Osteoblast (primary cell): Measurements from ENCODE around the gene ACAP2. TPM values are rescaled to one million over a fixed set of nuclear protein-coding genes. Genes with fewer than 3 reads are reported as not detected.

Experiments
- DNase-seq: peaks from one replicate; pipeline ENCODE4 v3.0.0; 2011; ENCODE audit warnings: low spot score, mixed read lengths; ENCODE audit not compliant: insufficient read length; ENCODE audit errors: missing footprints
- H2AFZ ChIP-seq: 2 replicates; pipeline ENCODE4 v1.6.0; 2011; ENCODE audit warnings: mild to moderate bottlenecking, low read length
- H3K27ac ChIP-seq: 2 replicates; pipeline ENCODE4 v1.5.1; 2011; ENCODE audit warnings: mild to moderate bottlenecking, low read depth, low read length, moderate library complexity
- H3K27me3 ChIP-seq: 2 replicates; pipeline ENCODE4 v1.6.0; 2012; ENCODE audit warnings: mild to moderate bottlenecking, control low read depth, inconsistent platforms, low read length, moderate library complexity; ENCODE audit not compliant: insufficient read depth
- H3K36me3 ChIP-seq: 2 replicates; pipeline ENCODE4 v1.5.1; 2011; ENCODE audit warnings: mild to moderate bottlenecking, low read length, control low read depth, moderate library complexity; ENCODE audit not compliant: insufficient read depth
- H3K4me1 ChIP-seq: 2 replicates; pipeline ENCODE4 v1.5.1; 2011; ENCODE audit warnings: mild to moderate bottlenecking, low read length, control low read depth, moderate library complexity; ENCODE audit not compliant: insufficient read depth
- H3K4me2 ChIP-seq: 2 replicates; pipeline ENCODE4 v1.6.0; 2011; ENCODE audit warnings: mild to moderate bottlenecking, low read length; ENCODE audit not compliant: insufficient read depth
- H3K4me3 ChIP-seq: fragments of 200-600 bp; sonication (generic); 3 replicates; pipeline ENCODE4 v1.5.1; 2012; ENCODE audit warnings: mild to moderate bottlenecking, low read length, inconsistent platforms; ENCODE audit not compliant: insufficient read depth
- H3K79me2 ChIP-seq: 2 replicates; pipeline ENCODE4 v1.6.0; 2012; ENCODE audit warnings: mild to moderate bottlenecking, low read length, control low read depth, inconsistent platforms; ENCODE audit not compliant: insufficient read depth
- H3K9me3 ChIP-seq: 2 replicates; pipeline ENCODE4 v1.5.1; 2011; ENCODE audit warnings: low read depth, low read length, control low read depth
- H4K20me1 ChIP-seq: 2 replicates; pipeline ENCODE4 v1.6.0; 2012; ENCODE audit warnings: mild to moderate bottlenecking, low read length, control low read depth; ENCODE audit not compliant: insufficient read depth
- total RNA-seq: library from RNA; depleted of rRNA; stranded (reverse); fragments of >200 nt; gene quantifications from 2 replicates; pipeline ENCODE4 v1.2.3, GENCODE V29; 2012
- TF ChIP-seq, protein P1 (sequence below): IDR thresholded peaks from 2 replicates; pipeline ENCODE4 v1.5.1; 2011; ENCODE audit warnings: mild to moderate bottlenecking, low read depth, low read length, moderate library complexity; ENCODE audit errors: extremely low read depth

The ACAP2 gene
- total RNA-seq, 1 donor = 121 TPM

DNA sequence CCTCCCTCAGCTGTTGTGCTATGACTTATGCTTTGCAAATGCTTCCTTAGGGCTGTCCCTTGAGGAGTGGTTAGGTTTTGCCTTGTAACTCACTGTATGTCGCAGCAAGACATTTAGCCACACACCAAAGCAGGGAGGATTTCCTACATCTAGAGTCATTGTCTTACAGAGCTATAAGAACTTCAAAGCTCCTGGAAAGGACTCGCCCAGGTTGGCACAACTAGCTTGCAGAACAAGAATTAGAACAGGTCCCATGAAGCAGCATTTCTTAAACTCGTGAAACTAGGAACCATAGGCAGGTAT is 19.4 kb upstream of the ACAP2 start:
- DNase-seq = peak; percentile 62
- no peaks in the 10 kb centered on the region for H3K4me1 ChIP-seq
- TF ChIP-seq, protein P1, sequence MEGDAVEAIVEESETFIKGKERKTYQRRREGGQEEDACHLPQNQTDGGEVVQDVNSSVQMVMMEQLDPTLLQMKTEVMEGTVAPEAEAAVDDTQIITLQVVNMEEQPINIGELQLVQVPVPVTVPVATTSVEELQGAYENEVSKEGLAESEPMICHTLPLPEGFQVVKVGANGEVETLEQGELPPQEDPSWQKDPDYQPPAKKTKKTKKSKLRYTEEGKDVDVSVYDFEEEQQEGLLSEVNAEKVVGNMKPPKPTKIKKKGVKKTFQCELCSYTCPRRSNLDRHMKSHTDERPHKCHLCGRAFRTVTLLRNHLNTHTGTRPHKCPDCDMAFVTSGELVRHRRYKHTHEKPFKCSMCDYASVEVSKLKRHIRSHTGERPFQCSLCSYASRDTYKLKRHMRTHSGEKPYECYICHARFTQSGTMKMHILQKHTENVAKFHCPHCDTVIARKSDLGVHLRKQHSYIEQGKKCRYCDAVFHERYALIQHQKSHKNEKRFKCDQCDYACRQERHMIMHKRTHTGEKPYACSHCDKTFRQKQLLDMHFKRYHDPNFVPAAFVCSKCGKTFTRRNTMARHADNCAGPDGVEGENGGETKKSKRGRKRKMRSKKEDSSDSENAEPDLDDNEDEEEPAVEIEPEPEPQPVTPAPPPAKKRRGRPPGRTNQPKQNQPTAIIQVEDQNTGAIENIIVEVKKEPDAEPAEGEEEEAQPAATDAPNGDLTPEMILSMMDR = no peak
- no peaks in the 10 kb centered on the region for H3K27me3 ChIP-seq
- peak overlapping the region; percentile 10 for H2AFZ ChIP-seq
- H3K9me3 ChIP-seq = no peaks in the 10 kb centered on the region
- H4K20me1 ChIP-seq = no peaks in the 10 kb centered on the region
- no peak overlapping the region for H3K27ac ChIP-seq
- no peaks in the 10 kb centered on the region for H3K79me2 ChIP-seq
- no peak overlapping the region for H3K4me3 ChIP-seq
- H3K36me3 ChIP-seq = no peaks in the 10 kb centered on the region
- no peak overlapping the region for H3K4me2 ChIP-seq

DNA sequence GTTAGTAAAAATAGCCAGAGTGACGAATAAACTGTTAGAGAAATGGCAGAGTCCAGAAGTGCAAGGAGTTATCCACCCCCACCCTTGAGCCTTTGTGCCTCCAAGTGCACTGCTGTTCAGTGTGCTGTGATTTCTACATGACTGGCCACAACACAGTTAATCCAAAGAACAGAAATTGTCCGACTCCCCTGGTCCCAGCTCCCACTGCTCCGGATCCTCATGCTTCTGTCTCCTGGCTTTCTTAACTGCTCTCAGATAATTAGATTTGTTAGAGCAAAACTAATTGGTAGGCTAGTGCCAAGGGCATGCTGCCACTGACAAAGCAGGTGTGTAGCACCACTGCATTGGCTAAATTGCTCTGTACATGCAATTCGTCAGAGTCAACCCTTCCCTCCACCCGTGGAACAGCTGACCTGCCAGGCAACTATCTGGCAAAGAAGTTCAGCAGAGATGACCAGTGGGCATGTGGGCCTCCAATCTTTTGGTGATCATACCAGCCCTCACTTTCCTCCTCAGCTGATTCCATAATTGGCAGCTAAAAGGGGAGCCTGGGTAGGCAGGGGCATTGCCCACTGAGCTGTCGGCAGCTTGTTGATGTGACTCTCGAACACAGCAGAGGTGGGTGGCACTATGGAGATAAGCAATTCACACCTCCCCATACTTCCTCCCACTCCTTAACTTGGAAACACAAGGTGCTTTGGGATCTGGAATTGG is 18.9 kb upstream of the ACAP2 start:
- Histone ChIP-seq H3K4me3 (no peak overlapping the region), H4K20me1 (no peaks in the 10 kb centered on the region), H2AFZ (peak overlapping the region; percentile 10), H3K4me2 (no peak overlapping the region), H3K27ac (no peak overlapping the region), H3K36me3 (no peaks in the 10 kb centered on the region), H3K4me1 (no peaks in the 10 kb centered on the region), H3K27me3 (no peaks in the 10 kb centered on the region), H3K9me3 (no peaks in the 10 kb centered on the region), H3K79me2 (no peaks in the 10 kb centered on the region)
- TF ChIP-seq, protein P1 = no peak
- DNase-seq = no peak

DNA sequence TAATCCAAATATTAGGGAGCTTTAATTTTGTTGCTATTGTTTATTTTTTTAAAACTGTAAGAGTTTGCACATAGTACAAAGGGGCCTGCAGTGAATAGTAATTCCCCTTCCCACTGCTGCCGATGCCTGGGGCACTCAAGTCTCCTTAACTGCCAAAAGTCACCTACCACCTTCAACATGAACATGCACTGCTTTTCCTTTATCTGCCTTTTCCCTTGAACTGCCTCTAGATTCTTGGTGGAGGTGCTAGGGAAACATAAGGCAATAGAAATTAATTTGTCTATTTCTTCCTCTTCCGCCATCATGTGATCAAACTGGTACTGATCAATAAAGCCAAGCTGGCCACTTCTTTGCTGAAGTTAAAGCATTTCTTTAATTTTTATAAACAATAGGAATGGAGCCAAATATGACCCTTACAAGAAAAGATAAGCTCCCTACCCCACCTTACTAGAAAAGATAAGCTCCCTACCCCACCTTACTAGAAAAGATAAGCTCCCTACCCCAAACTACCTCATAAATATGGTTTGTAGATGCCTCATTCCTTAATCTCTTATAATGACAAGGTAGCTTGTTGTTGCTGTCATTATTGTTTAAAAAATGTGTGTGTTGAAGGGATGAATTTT is 17.4 kb upstream of the ACAP2 start:
- no peaks in the 10 kb centered on the region for H3K36me3 ChIP-seq
- TF ChIP-seq, protein P1 = no peak
- H3K9me3 ChIP-seq = no peaks in the 10 kb centered on the region

DNA sequence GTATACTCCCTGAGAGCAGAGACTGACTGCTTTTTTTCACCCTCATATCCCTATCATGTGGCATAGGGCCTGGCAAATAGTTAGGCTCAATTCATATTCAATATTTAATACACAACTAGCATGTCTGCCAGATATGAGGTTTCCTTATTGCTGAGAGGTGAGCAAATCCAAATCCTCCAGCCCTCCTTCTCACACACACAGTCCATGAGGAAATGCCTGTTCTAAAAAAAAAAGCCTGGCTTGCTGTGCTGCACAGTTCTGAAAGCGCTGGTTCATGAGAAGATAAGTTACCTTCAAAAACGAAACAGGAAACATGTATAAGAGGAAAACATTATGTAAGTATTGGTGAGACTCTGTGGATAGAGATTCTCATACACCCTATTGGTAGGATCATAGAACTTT is 15.5 kb upstream of the ACAP2 start:
- Histone ChIP-seq H3K27ac (no peak overlapping the region), H4K20me1 (no peaks in the 10 kb centered on the region), H3K79me2 (no peaks in the 10 kb centered on the region), H2AFZ (peak overlapping the region; percentile 70), H3K4me1 (no peaks in the 10 kb centered on the region), H3K4me2 (no peak overlapping the region), H3K27me3 (peaks cover under 1% of the 10 kb centered on the region), H3K36me3 (no peaks in the 10 kb centered on the region), H3K9me3 (no peaks in the 10 kb centered on the region), H3K4me3 (no peak overlapping the region)
- TF ChIP-seq, protein P1 = no peak
- DNase-seq = peak; percentile 64

More for the DNA sequence above, 17.4 kb upstream of the ACAP2 start:
- no peak overlapping the region for H3K4me2 ChIP-seq
- no peak overlapping the region for H3K27ac ChIP-seq
- DNase-seq = peak; percentile 25
- H3K79me2 ChIP-seq = no peaks in the 10 kb centered on the region
- no peaks in the 10 kb centered on the region for H3K27me3 ChIP-seq
- no peak overlapping the region for H3K4me3 ChIP-seq
- no peaks in the 10 kb centered on the region for H4K20me1 ChIP-seq
- H3K4me1 ChIP-seq = no peaks in the 10 kb centered on the region
- no peak overlapping the region for H2AFZ ChIP-seq
